Panc1 (cell line): ENCODE results near the gene LGALS14.

Experiments
- CTCF ChIP-seq: fragments of 450-650 bp; IDR thresholded peaks from 2 replicates; pipeline ENCODE4 v1.5.1; 2017; ENCODE audit warnings: mild to moderate bottlenecking
- POLR2AphosphoS5 ChIP-seq: IDR thresholded peaks from 2 replicates; pipeline ENCODE4 v1.6.1; 2012; ENCODE audit warnings: mild to moderate bottlenecking, low read depth, low read length, moderate library complexity
- REST ChIP-seq, 2 experiments: IDR thresholded peaks; 2 replicates each; pipeline ENCODE4 v1.6.1; 2011 to 2012; ENCODE audit warnings: low read depth in 2 of 2, control low read depth in 1 of 2, low read length in 1 of 2, mild to moderate bottlenecking in 1 of 2, moderate library complexity in 1 of 2; ENCODE audit not compliant: insufficient read depth in 1 of 2
- TCF7L2 ChIP-seq: IDR thresholded peaks from 2 replicates; pipeline ENCODE4 v1.6.1; 2011; ENCODE audit warnings: mild to moderate bottlenecking, low read depth, low read length, inconsistent platforms

GRCh38 chr19:39728040-39728439, 23.8 kb downstream of the LGALS14 start:
- TF ChIP-seq CTCF (no peak), POLR2AphosphoS5 (no peak), TCF7L2 (no peak), REST (IDR thresholded peaks at IDR 0.05; ENCODE audit: insufficient read depth in 1 of 2, low read depth in 2 of 2, low read length in 1 of 2) (no peak)
